GM10248 (cell line): ENCODE measurements around the gene TMA16.

Experiments used
- CTCF ChIA-PET: fragments of 300-600 bp; sonication (Branson Sonifier 250); formaldehyde crosslinking; extraction: SDS; loops from one replicate; lab custom pipeline; 2021; ENCODE audit warnings: antibody characterized with exemption; lab: Yijun Ruan, JAX
- POLR2A ChIA-PET: fragments of 350-650 bp; sonication (Branson Sonifier 250); formaldehyde crosslinking; extraction: SDS; loops from one replicate; lab custom pipeline; 2020; ENCODE audit warnings: antibody characterized with exemption; lab: Yijun Ruan, JAX
- DNase-seq: peaks from one replicate; pipeline ENCODE4 v3.0.0; 2012; ENCODE audit errors: extremely low spot score
- TF ChIP-seq, protein P1 (sequence below): IDR thresholded peaks from 2 replicates; pipeline ENCODE4 v1.5.1; 2012; ENCODE audit warnings: mild to moderate bottlenecking, low read depth; ENCODE audit errors: extremely low read depth, missing control alignments, control extremely low read depth

TMA16 gene

DNA sequence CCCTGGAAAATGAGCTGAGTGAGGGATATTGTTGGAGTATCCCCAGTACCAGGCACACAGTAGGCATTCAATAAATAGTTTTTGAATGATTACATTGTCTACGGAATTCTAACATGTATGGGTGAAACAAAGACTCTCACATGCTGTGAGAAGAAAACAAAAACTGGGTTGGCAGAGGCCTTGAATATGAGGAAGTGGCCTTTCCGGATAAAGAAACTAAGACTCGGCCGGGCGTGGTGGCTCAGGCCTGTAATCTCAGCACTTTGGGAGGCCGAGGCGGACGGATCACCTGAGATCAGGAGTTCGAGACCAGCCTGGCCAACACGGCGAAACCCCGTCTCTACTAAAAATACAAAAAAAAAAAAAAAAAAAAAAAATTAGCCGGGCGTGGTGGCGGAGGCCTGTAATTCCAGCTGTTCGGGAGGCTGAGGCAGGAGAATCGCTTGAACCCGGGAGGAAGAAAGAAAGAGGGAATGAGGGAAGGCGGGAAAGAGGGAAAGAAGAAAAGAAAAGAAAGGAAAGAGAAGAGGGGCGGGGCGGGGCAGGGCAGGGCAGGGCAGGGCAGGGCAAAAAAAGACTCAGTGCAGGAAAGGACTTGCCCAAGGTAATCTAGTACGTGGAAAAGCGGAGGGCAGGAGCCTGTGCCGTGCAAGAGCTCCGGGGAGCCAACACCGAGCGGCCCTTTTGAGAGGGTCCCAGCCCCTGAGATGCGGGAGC, 689 bp upstream of the TMA16 start:
- CTCF ChIA-PET, result interaction anchor here (0.7 to 3.5 kb wide), 13 partner anchors 8 to 996 kb away, joined by 3 to 37 read pairs (median 5); no protein-coding TSS in a partner anchor
- POLR2A ChIA-PET, result interaction anchor here (0.6 kb wide), 1 partner anchor 1574 kb away, joined by 7 read pairs; no protein-coding TSS in a partner anchor
- TF ChIP-seq, protein P1, sequence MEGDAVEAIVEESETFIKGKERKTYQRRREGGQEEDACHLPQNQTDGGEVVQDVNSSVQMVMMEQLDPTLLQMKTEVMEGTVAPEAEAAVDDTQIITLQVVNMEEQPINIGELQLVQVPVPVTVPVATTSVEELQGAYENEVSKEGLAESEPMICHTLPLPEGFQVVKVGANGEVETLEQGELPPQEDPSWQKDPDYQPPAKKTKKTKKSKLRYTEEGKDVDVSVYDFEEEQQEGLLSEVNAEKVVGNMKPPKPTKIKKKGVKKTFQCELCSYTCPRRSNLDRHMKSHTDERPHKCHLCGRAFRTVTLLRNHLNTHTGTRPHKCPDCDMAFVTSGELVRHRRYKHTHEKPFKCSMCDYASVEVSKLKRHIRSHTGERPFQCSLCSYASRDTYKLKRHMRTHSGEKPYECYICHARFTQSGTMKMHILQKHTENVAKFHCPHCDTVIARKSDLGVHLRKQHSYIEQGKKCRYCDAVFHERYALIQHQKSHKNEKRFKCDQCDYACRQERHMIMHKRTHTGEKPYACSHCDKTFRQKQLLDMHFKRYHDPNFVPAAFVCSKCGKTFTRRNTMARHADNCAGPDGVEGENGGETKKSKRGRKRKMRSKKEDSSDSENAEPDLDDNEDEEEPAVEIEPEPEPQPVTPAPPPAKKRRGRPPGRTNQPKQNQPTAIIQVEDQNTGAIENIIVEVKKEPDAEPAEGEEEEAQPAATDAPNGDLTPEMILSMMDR, result no peak
- DNase-seq, result peak; percentile 48

- TF ChIP-seq, protein P1, result no peak
- ChIA-PET POLR2A (interaction anchor here (0.5 kb wide), 1 partner anchor 14 kb away, joined by 9 read pairs; no protein-coding TSS in a partner anchor), CTCF (interaction anchor here (0.9 to 2.0 kb wide), 9 partner anchors 11 to 47 kb away, joined by 3 to 7 read pairs (median 4); no protein-coding TSS in a partner anchor)
- DNase-seq, result peak; percentile 45
Measured at GRCh38 chr4:163495900-163496299, 1.4 kb downstream of the TMA16 start.

DNA sequence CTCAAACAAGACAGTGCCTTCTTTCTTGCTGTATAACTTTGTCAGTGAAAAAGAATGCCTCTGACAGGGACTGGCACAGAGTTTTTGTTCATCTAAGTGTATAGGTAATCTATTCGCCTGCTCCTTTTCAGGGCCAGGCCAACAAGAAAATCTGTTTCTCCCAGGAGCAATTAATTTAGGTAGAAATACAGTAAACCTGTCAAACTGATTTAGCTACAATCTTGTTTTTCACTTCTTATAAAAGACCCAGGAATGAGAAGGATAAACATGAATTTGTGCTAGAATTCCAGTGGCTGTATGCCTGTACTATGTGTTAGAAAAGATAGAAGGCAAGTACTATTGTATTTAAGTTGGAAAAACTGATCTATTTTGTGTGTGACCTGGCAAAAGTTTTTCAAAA, 6.1 kb downstream of the TMA16 start:
- POLR2A ChIA-PET, result no interaction called here
- TF ChIP-seq, protein P1, result no peak
- CTCF ChIA-PET, result interaction anchor here (1.5 to 1.8 kb wide), 2 partner anchors 31 to 49 kb away, joined by 4 to 5 read pairs; no protein-coding TSS in a partner anchor
- DNase-seq, result no peak

DNA sequence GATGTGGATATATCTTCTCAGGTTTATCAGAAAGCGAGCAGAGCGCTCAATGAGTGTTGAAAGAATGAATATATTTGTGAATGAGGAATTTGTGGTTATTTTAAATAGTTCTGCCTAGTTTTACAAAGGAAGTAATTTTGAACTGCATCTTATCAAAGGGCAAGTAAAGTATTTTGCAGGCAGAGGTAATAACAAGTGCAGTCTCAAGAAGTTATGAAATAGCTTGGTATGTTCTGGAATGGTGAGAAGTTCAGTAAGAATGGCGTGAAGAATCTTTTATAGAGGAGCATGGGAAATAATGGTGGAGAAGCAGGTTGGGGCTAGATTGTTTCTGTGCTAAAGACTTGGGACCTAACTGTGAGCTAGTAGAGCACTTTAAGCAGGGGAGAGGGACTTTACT, 10.9 kb downstream of the TMA16 start:
- ChIA-PET POLR2A (no interaction called here), CTCF (interaction anchor here (1.0 to 3.6 kb wide), 7 partner anchors 9 to 43 kb away, joined by 3 to 13 read pairs (median 7); no protein-coding TSS in a partner anchor)
- no peak for DNase-seq
- TF ChIP-seq, protein P1, result no peak

GRCh38 chr4:163515198-163515597, 20.7 kb downstream of the TMA16 start:
- POLR2A ChIA-PET, result no interaction called here
- TF ChIP-seq, protein P1, result no peak

GRCh38 chr4:163523791-163524365, 29.4 kb downstream of the TMA16 start:
- CTCF ChIA-PET, result interaction anchor here (1.2 to 3.3 kb wide), 2 partner anchors 14 to 27 kb away, joined by 3 to 15 read pairs; no protein-coding TSS in a partner anchor
- POLR2A ChIA-PET, result no interaction called here
- no peak for DNase-seq
- TF ChIP-seq, protein P1, result no peak

More at GRCh38 chr4:163515198-163515597, 20.7 kb downstream of the TMA16 start:
- CTCF ChIA-PET, result interaction anchor here (2.1 kb wide), 1 partner anchor 21 kb away, joined by 6 read pairs; no protein-coding TSS in a partner anchor
- DNase-seq, result no peak
